ENCODE results near the gene SLC36A3. TPM values are rescaled to one million over a fixed set of nuclear protein-coding genes. Genes with fewer than 3 reads are reported as not detected.
"Not testable (repeated sequence)": the region's sequence is repeated elsewhere in the genome, so short reads cannot be mapped to it uniquely, and the experiment has no call there.

SLC36A3 gene
- total RNA-seq, 1 experiment from 2014 or later = not detected

DNA sequence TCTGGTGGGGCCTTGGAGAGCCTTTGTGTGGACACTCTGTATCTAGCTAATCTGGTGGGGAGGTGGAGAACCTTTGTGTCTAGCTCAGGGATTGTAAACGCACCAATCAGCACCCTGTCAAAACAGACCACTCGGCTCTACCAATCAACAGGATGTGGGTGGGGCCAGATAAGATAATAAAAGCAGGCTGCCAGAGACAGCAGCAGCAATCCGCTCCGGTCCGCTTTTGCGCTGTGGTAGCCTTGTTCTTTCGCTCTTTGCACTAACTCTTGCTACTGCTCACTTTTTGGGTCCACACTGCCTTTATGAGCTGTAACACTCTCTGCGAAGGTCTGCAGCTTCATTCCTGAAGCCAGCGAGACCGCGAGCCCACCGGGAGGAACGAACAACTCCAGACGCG, 6.3 kb upstream of the SLC36A3 start:
- H3K9me2 ChIP-seq (ENCODE audit: insufficient read depth); H3K4me2 ChIP-seq (ENCODE audit: low read length); H2AFZ ChIP-seq (ENCODE audit: low read depth, low read length, poor library complexity, severe bottlenecking); DNase-seq (ENCODE audit: low read depth, low spot score); H3K4me3 ChIP-seq (replicated peaks in 1 of 2; ENCODE audit: low read depth in 1 of 2, low read length in 2 of 2); BruUV-seq (replicated peaks); POLR2A ChIA-PET; RAD21 ChIA-PET (ENCODE audit: low non-redundant PET in 1 of 2, low total read pairs in 2 of 2, uncharacterized antibody in 2 of 2, unreplicated experiment in 2 of 2); H4K20me1 ChIP-seq (ENCODE audit: insufficient read depth); ATAC-seq; H3K79me2 ChIP-seq (ENCODE audit: insufficient read depth, low read length); H3K9ac ChIP-seq (ENCODE audit: low read length); H3K4me1 ChIP-seq (ENCODE audit: control insufficient read depth in 1 of 2, insufficient read depth in 2 of 2, low read length in 2 of 2); H3K36me3 ChIP-seq (ENCODE audit: control insufficient read depth in 1 of 2, insufficient read depth in 2 of 2, low read length in 2 of 2); H3K9me3 ChIP-seq (ENCODE audit: control insufficient read depth in 1 of 2, insufficient read depth in 1 of 2, low read depth in 1 of 2, low read length in 2 of 2); CTCF ChIA-PET; H3K27ac ChIP-seq (ENCODE audit: low read depth, low read length); H3K27me3 ChIP-seq (ENCODE audit: insufficient read depth, low read length): not testable (repeated sequence)
- intact Hi-C loops (cut with micrococcal nuclease) = loop anchor here (10.0 kb wide), 1 partner anchor 185 kb away; no protein-coding TSS in a partner anchor

GRCh38 chr5:151309266-151309665, 5.7 kb upstream of the SLC36A3 start:
- H3K79me2 ChIP-seq (ENCODE audit: insufficient read depth, low read length); H4K20me1 ChIP-seq (ENCODE audit: insufficient read depth); POLR2A ChIA-PET; H3K4me1 ChIP-seq (ENCODE audit: control insufficient read depth in 1 of 2, insufficient read depth in 2 of 2, low read length in 2 of 2); ATAC-seq; H3K4me2 ChIP-seq (ENCODE audit: low read length); RAD21 ChIA-PET (ENCODE audit: low non-redundant PET in 1 of 2, low total read pairs in 2 of 2, uncharacterized antibody in 2 of 2, unreplicated experiment in 2 of 2); H3K4me3 ChIP-seq (replicated peaks in 1 of 2; ENCODE audit: low read depth in 1 of 2, low read length in 2 of 2); intact Hi-C loops (cut with micrococcal nuclease); H3K36me3 ChIP-seq (ENCODE audit: control insufficient read depth in 1 of 2, insufficient read depth in 2 of 2, low read length in 2 of 2); H3K9me2 ChIP-seq (ENCODE audit: insufficient read depth); H3K27me3 ChIP-seq (ENCODE audit: insufficient read depth, low read length); BruUV-seq (replicated peaks); CTCF ChIA-PET; H3K9me3 ChIP-seq (ENCODE audit: control insufficient read depth in 1 of 2, insufficient read depth in 1 of 2, low read depth in 1 of 2, low read length in 2 of 2); H3K27ac ChIP-seq (ENCODE audit: low read depth, low read length); H3K9ac ChIP-seq (ENCODE audit: low read length); DNase-seq (ENCODE audit: low read depth, low spot score); H2AFZ ChIP-seq (ENCODE audit: low read depth, low read length, poor library complexity, severe bottlenecking): not testable (repeated sequence)

- TF ChIP-seq, protein P1, sequence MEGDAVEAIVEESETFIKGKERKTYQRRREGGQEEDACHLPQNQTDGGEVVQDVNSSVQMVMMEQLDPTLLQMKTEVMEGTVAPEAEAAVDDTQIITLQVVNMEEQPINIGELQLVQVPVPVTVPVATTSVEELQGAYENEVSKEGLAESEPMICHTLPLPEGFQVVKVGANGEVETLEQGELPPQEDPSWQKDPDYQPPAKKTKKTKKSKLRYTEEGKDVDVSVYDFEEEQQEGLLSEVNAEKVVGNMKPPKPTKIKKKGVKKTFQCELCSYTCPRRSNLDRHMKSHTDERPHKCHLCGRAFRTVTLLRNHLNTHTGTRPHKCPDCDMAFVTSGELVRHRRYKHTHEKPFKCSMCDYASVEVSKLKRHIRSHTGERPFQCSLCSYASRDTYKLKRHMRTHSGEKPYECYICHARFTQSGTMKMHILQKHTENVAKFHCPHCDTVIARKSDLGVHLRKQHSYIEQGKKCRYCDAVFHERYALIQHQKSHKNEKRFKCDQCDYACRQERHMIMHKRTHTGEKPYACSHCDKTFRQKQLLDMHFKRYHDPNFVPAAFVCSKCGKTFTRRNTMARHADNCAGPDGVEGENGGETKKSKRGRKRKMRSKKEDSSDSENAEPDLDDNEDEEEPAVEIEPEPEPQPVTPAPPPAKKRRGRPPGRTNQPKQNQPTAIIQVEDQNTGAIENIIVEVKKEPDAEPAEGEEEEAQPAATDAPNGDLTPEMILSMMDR (IDR thresholded peaks at IDR 0.05 in 2 of 3, conservative IDR thresholded peaks at IDR 0.05 in 1 of 3; ENCODE audit: borderline replicate concordance in 1 of 3, insufficient read depth in 1 of 3, low read depth in 2 of 3, low read length in 2 of 3) = peak; percentile 26 to 38 (median 33); a peak in 3 of 6 replicates
- peak; percentile 47 for TF ChIP-seq RAD21 (IDR thresholded peaks at IDR 0.05; ENCODE audit: low read depth)
- no peak for TF ChIP-seq ZNF274 (IDR thresholded peaks at IDR 0.05; ENCODE audit: low read depth, low read length)
Measured at GRCh38 chr5:151298063-151298855, 5.3 kb downstream of the SLC36A3 start.

More at GRCh38 chr5:151298063-151298855, 5.3 kb downstream of the SLC36A3 start:
- H3K27me3 ChIP-seq (ENCODE audit: insufficient read depth, low read length) = no peaks in the 10 kb centered on the region; the same call in none of the 2 replicates
- H4K20me1 ChIP-seq (ENCODE audit: insufficient read depth) = no peaks in the 10 kb centered on the region
- BruUV-seq (replicated peaks) = no TSS peak
- ChIA-PET POLR2A (no interaction called here), CTCF (interaction anchor here (0.7 to 1.1 kb wide), 4 partner anchors 10 to 354 kb away, joined by 3 to 7 read pairs (median 4); no protein-coding TSS in a partner anchor), RAD21 (ENCODE audit: low non-redundant PET in 1 of 2, low total read pairs in 2 of 2, uncharacterized antibody in 2 of 2, unreplicated experiment in 2 of 2) (no interaction called here)
- H3K4me2 ChIP-seq (ENCODE audit: low read length) = no peak overlapping the region
- H3K9ac ChIP-seq (ENCODE audit: low read length) = no peak overlapping the region
- ATAC-seq (peak; percentile 91), DNase-seq (ENCODE audit: low read depth, low spot score) (peak; percentile 33)
- intact Hi-C loops (cut with micrococcal nuclease) = no loop called here
- no peaks in the 10 kb centered on the region for H3K79me2 ChIP-seq (ENCODE audit: insufficient read depth, low read length)
- peaks cover 0 to 9% of the 10 kb centered on the region in 2 experiments; a peak in 1 of 4 replicates for H3K4me1 ChIP-seq (ENCODE audit: control insufficient read depth in 1 of 2, insufficient read depth in 2 of 2, low read length in 2 of 2)
- H3K36me3 ChIP-seq (ENCODE audit: control insufficient read depth in 1 of 2, insufficient read depth in 2 of 2, low read length in 2 of 2) = no peaks in the 10 kb centered on the region
- H3K9me3 ChIP-seq (ENCODE audit: control insufficient read depth in 1 of 2, insufficient read depth in 1 of 2, low read depth in 1 of 2, low read length in 2 of 2) = no peaks in the 10 kb centered on the region
- no peak overlapping the region for H3K27ac ChIP-seq (ENCODE audit: low read depth, low read length)
- H3K9me2 ChIP-seq (ENCODE audit: insufficient read depth) = no peaks in the 10 kb centered on the region
- H3K4me3 ChIP-seq (replicated peaks in 1 of 2; ENCODE audit: low read depth in 1 of 2, low read length in 2 of 2) = no peak overlapping the region
- peak overlapping the region; percentile 63 for H2AFZ ChIP-seq (ENCODE audit: low read depth, low read length, poor library complexity, severe bottlenecking)
